Measurements from ENCODE around the gene PPM1M.

PPM1M gene

DNA sequence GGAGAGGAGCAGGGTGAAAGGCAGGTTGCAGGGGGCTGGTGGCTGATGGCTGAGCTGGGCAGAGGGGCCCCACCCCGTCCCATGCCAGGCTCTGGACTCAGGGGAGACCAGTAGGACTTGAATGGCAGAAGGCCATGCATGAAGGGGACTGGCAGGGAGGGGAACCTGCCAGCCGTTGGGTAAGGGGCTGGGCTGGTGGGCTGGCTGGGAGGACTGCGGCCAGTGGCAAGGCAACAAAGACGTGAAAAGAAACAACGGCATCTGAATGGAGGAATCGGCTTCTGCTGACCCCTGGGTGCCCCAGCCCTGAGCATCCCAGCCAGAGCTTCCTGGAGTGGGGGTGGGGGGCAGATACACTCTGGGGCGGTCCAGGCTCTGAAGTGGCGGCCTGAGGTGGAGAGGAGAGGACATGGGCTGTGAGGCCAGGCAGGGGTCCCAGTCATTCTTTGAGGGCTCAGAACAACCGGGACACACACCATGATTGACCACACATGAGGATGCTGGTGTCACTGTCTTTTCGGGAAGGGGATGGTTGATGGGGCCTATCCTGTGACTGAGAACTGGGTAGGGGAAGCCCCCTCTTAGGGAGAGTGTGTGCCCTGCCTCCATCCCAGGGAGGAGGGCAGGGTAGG, 53.8 kb downstream of the PPM1M start:
- no peak for DNase-seq

Data from activated CD8-positive, alpha-beta memory T cell treated with anti-CD3 and anti-CD28 coated beads, Interleukin-2, amount 50 U/mL, for 48 hours (primary cell).